Measurements from ENCODE around the gene EDC3.
A peak's percentile ranks its signal among the peaks of the same experiment; 100 is the strongest.

EDC3 gene

DNA sequence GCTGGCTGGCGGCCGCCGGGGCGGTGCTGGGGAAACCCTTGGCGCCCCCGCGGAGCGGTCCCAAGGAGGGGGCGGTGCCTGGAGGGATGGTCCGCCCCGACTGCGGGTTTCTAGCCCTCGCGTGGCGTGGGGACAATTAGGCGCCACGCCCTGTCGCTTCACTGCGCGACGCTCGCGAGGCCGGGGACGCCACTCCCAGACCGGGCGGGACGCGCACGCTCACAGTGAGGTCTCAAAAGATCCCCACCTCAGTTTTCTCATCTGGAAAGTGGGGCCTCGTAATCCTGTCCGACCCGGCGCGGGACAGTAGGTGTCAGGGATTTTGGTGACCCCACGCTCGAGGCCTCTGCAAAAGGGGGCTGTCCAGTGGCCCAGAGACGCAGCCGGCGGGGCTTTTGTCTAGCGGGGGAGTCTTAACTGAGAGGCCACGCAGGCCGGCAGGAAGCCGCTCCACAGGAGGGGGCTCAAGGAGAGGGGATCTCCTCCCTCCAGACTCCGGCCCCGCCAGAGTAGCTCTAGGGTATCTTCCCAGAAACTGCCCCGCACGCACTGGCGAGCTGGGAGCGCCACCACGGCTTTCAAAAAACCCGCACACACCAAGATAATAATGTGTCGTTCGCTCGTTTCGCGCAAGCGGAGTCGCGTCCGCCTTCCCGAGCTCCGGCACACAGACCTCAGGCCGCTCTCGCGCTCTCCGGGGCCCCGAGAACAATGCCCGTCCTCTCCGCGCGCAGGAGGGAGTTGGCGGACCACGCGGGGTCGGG, 80.9 kb downstream of the EDC3 start:
- in situ Hi-C loops (cut with HindIII; ENCODE audit: low pct_unique_long_range_greater_than_20kb, low sequenced_read_pairs), result no loop called here

DNA sequence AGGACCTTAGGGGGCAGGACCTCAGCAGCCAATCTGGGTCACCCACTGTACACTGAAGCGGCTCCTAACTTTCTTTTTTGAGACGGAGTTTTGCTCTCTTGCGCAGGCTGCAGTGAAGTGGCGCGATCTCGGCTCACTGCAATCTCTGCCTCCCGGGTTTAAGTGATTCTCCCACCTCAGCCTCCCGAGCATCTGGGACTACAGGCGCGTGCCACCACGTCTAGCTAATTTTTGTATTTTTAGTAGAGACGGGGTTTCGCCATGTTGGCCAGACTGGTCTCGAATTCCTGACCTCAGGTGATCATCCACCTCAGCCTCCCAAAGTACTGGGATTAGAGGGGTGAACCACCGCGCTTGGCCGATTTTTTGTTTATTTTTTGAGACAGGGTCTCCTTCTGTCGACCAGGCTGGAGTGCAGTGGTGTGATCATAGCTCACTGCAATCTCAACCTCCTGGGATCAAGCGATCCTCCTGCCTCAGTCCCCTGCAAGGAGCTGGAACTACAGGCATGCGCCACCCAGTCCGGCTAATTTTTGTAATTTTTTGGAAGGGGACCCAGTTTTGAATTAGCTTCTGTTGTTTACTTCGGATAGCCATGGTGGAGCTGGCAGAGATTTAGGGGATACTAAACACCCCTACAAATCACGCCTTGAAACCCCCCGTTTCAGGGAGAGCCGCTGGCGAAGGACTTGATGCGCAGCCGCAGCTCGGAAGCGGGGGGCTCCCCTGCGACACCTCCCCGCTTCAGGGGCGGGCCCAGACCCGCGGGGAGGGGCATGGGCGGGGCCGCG, 81.7 kb downstream of the EDC3 start:
- DNase-seq (ENCODE audit: low read depth in 1 of 2, low spot score in 1 of 2), result no peak
- in situ Hi-C loops (cut with HindIII; ENCODE audit: low pct_unique_long_range_greater_than_20kb, low sequenced_read_pairs), result no loop called here
- no peak for TF ChIP-seq JUND (IDR thresholded peaks at IDR 0.05; ENCODE audit: low read depth)

More for the DNA sequence above, 80.9 kb downstream of the EDC3 start:
- TF ChIP-seq JUND (IDR thresholded peaks at IDR 0.05; ENCODE audit: low read depth), result no peak
- DNase-seq (ENCODE audit: low read depth in 1 of 2, low spot score in 1 of 2), result peak; percentile 84 to 94

DNA sequence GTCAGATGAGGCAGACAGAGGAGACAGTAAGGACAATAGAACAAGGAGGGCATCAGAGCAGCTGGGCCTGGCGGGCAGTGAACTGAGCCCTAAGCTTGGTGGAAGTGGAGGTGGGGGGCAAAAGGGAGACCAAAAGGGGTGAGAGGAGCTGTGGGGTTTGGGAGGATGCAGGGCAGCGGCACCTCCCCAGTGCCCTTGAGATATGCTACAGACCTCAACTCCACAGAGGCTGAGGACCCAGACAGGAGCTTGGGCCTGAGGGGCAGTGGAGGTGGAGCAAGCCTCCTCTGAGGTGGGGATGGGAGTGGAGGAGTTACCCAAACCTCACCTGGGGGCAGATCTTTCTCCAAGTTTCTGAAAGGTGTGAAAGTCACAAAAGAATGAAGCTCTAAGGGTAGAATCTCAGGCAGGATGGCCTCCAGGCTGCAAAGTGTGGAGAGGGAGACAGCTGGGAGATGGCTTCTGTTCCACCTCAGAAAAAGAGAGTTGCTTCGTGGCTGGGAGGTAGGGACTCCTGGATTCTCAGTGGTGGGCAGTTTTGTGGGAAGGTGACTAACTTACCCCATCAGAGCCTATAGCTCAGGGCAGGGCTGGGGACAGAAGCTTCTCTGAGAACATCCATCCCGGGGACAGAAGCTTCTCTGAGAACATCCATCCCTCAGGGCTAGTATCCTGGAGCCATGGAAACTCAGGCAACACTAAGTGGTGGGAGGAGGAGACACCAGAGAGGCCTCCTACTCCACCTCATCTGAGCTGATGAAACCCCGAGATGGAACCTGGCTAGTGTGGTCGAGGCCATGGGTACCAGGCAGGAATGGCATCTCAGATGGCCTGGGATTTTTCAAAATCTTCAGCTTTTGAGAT, 82.5 kb downstream of the EDC3 start:
- no peak for TF ChIP-seq JUND (IDR thresholded peaks at IDR 0.05; ENCODE audit: low read depth)
- DNase-seq (ENCODE audit: low read depth in 1 of 2, low spot score in 1 of 2), result peak in 1 of 2 experiments; percentile 21
- in situ Hi-C loops (cut with HindIII; ENCODE audit: low pct_unique_long_range_greater_than_20kb, low sequenced_read_pairs), result no loop called here

DNA sequence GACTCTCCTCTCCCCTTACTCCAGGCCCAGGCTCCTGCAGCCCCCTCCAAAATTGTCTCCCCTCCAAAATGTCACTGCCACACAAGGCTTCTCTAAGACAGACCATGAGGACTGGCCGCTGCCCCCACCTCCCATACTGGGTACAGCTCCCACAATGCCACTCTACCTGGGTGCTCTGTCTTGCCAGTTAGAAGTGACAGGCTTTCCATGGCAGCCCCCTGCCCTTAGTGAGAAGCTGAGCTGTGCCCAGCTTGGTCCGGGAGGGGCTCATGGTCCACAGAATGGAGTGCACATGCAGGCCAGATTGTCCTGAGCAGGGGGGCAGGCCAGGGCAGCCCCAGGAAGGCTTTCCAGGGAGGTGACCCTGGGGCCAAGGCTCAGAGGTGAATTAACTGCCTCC, 83.1 kb downstream of the EDC3 start:
- in situ Hi-C loops (cut with HindIII; ENCODE audit: low pct_unique_long_range_greater_than_20kb, low sequenced_read_pairs), result no loop called here
- TF ChIP-seq JUND (IDR thresholded peaks at IDR 0.05; ENCODE audit: low read depth), result no peak
- no peak for DNase-seq (ENCODE audit: low read depth in 1 of 2, low spot score in 1 of 2)

DNA sequence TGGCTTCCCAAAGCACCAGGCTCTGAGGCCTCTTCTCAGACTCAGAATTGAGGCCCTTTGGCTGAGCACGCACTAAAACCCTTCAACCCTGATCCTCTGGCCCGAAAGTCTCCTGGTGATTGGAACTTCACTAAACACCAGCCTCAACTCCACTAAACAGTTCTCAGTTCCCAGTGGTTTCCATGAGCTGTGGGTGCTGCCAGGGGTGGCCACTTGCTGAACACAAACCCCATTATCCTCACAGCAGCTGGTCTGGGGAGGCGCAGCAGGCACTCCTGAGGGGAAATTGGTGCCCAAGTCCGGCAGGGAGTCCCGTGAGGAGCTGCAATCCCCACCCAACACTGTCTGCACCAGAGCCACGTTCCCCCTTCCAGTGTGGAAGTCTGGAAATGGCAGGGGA, 84.0 kb downstream of the EDC3 start:
- no peak for DNase-seq (ENCODE audit: low read depth in 1 of 2, low spot score in 1 of 2)
- no peak for TF ChIP-seq JUND (IDR thresholded peaks at IDR 0.05; ENCODE audit: low read depth)
- in situ Hi-C loops (cut with HindIII; ENCODE audit: low pct_unique_long_range_greater_than_20kb, low sequenced_read_pairs), result no loop called here

DNA sequence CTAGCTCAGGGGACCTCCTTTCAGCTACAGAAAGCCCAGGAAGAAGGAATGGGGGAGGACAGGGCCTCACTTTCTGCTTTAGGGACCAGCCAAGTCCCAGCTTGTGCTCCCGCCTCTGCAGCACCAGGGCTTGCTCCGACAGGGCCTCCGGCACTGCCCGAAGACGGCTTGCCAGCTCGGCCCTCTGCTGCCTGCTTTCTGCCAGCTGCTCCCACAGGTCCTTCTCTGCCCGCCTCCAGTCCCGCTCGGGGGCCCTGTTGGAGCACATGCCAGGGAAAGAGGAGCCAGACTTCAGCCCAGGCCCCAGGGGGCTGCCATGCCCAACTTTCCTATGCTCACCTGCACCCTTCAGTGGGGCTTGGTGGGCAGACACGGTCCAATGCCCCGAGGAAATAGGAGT, 84.5 kb downstream of the EDC3 start:
- TF ChIP-seq JUND (IDR thresholded peaks at IDR 0.05; ENCODE audit: low read depth), result no peak
- in situ Hi-C loops (cut with HindIII; ENCODE audit: low pct_unique_long_range_greater_than_20kb, low sequenced_read_pairs), result no loop called here
- DNase-seq (ENCODE audit: low read depth in 1 of 2, low spot score in 1 of 2), result no peak

DNA sequence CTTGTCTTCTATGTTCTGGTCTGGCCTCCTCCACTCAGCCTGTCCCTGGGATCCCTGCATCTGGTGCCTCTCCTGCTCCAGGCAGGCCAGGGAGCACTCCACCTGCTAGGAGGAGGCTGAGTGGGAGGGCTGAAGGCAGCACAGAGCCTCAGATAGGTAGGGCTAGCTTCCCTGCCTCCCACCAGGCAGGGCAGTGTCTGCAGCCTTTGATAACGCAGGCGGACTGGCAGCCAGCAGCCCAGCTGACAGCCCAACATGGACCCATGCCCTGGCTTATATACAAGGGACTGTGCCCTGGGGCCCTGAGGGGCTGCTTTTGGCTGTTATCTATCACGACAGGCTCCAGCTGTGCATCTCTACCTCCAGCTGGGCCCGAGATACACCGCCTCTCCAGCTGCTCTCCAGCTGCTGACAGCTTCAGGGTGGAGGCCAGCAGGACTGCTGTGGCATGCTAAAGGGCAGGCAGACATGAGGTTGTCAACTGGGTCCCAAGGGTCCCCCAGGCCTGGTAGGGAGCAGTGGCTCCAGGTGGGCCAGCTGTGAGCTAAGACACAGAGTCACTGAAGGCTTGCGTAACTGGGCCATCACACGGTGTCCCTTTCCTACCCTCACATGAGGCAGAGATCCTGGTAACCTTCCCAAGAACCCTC, 85.4 kb downstream of the EDC3 start:
- TF ChIP-seq JUND (IDR thresholded peaks at IDR 0.05; ENCODE audit: low read depth), result no peak
- in situ Hi-C loops (cut with HindIII; ENCODE audit: low pct_unique_long_range_greater_than_20kb, low sequenced_read_pairs), result no loop called here
- DNase-seq (ENCODE audit: low read depth in 1 of 2, low spot score in 1 of 2), result no peak

DNA sequence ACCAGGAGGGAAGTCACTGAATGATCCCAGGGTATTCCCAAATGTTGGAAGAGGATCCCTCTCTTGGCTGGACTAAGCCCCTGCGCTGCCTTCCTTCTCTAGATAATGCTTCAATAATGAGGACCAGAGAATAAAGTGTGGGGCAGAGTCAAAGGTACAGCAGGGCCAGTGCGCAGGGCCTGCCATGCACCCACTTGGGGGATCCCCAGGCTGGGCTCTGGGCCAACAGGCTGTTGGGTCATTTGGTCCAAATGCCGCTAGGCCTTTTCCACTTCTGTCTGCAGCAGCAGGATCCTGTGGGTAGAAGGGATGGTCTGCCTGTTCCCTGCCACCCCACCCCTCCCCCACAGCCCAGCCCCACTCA, 85.9 kb downstream of the EDC3 start:
- DNase-seq (ENCODE audit: low read depth in 1 of 2, low spot score in 1 of 2), result no peak
- in situ Hi-C loops (cut with HindIII; ENCODE audit: low pct_unique_long_range_greater_than_20kb, low sequenced_read_pairs), result no loop called here

DNA sequence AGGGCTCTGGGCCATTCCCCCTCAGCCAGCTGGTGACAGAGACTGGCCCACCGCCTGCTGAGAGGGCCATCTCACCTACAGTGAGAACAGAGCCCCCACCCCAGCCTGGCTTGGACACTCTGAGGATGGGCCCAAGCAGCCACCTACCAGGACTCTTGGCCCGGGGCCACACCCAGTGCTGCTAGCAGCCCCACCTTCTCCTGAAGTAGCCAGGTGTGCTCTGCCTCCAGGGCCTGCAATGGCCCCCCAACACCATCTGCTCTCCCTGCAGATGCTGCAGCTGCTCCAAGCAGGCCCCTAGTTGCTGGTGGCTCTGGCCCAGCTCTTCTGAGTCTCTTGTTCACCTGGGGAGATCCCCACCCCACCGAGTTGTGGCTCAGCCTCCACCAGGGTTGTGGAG, 87.0 kb downstream of the EDC3 start:
- in situ Hi-C loops (cut with HindIII; ENCODE audit: low pct_unique_long_range_greater_than_20kb, low sequenced_read_pairs), result no loop called here
- TF ChIP-seq JUND (IDR thresholded peaks at IDR 0.05; ENCODE audit: low read depth), result no peak
- no peak for DNase-seq (ENCODE audit: low read depth in 1 of 2, low spot score in 1 of 2)

More for the DNA sequence above, 85.9 kb downstream of the EDC3 start:
- TF ChIP-seq JUND (IDR thresholded peaks at IDR 0.05; ENCODE audit: low read depth), result no peak

DNA sequence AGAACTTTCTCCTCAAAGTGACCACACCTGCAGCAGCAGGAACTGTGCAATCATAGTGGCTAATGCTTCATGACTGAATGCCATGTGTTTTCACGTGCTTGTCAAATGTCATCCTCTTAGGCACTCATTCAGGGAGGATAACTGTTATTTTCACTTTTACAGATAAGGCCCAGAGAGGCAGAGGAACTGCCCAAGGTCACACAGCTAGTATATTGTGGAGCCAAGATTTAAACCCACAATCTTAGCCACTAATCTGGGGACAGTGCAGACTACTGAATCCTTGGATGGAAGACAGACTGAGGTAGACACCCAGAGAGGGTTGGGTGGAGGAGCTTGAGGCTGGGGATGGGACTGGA, 90.1 kb downstream of the EDC3 start:
- in situ Hi-C loops (cut with HindIII; ENCODE audit: low pct_unique_long_range_greater_than_20kb, low sequenced_read_pairs), result no loop called here
- DNase-seq (ENCODE audit: low read depth in 1 of 2, low spot score in 1 of 2), result no peak
- TF ChIP-seq JUND (IDR thresholded peaks at IDR 0.05; ENCODE audit: low read depth), result no peak

DNA sequence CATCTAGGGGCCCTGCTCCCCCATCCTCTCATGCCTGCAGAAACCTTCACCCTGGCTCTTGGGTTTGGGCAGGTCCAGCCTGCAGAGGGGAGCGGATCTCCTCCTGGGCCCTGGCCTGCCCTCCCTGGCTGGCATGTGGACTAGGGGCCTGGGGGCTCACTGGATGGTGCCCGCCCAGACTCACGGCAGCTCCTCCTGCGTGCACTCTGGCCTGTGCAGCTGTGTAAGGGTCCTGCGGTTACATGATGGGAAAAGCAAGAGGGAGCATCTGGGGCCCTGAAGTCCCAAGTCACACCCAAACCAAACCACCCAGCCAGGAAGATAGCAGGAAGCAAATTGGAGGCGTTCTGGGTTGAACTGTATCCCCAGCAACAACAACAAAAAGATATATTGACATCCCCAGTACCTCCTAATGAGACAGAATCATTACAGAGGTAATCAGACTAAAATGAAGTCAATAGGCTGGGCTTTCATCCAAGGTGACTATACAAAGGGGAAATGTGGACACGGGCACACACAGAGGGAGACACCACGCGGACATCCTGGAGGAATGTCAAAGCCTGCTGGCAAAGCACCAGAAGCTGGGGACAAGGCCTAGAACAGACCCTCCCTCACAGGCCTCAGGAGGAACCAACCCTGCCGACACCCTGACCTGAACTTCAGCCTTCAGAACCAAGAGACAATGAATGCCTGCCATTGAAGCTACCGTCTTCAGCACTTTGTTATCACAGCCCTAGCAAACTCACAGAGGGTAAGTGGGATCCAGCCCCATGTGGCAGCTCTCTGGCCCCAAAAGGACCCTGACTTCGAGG, 90.6 kb downstream of the EDC3 start:
- no peak for DNase-seq (ENCODE audit: low read depth in 1 of 2, low spot score in 1 of 2)
- in situ Hi-C loops (cut with HindIII; ENCODE audit: low pct_unique_long_range_greater_than_20kb, low sequenced_read_pairs), result no loop called here
- TF ChIP-seq JUND (IDR thresholded peaks at IDR 0.05; ENCODE audit: low read depth), result no peak
